K562 (cell line): ENCODE results near the gene FAM53A. TPM values are rescaled to one million over a fixed set of nuclear protein-coding genes. Genes with fewer than 3 reads are reported as not detected.

Source experiments
- ATAC-seq: fragments of 200-7000 bp; cut with Tn5 transposase; 3 replicates; pipeline ENCODE4 v1.9.1; 2020; ENCODE audit warnings: moderate library complexity
- BruUV-seq: library from RNA; stranded (reverse); fragments of 400-500 nt; replicated peaks from 2 replicates; lab custom pipeline; 2021; lab: Mats Ljungman, UMichigan
- CTCF ChIA-PET: fragments of 300-600 bp; formaldehyde crosslinking; extraction: SDS; loops from one replicate; lab custom pipeline; 2021; ENCODE audit warnings: low intra/inter-chr PET ratio; lab: Yijun Ruan, JAX
- POLR2A ChIA-PET: fragments of 300-600, 350-650 bp; sonication (Branson Sonifier 250); formaldehyde crosslinking; extraction: SDS; loops from one replicate; lab custom pipeline; 2021; ENCODE audit warnings: antibody characterized with exemption, inconsistent platforms; lab: Yijun Ruan, JAX
- DNase-seq, 4 experiments: peaks; one replicate each; pipeline versions ENCODE4 v3.0.0 to v3.0.0-alpha.2; 2011 to 2018; ENCODE audit warnings: low spot score in 3 of 4, mixed read lengths in 3 of 4; ENCODE audit errors: extremely low read depth in 1 of 4
- FAIRE-seq: peaks from 2 replicates; lab custom pipeline; 2011; peaks lifted over from hg19 to GRCh38; lab: Jason Lieb, UNC
- H2AFZ ChIP-seq: 2 replicates; pipeline ENCODE4 v1.6.0; 2011; ENCODE audit warnings: low read depth, low read length, control low read depth, inconsistent platforms
- H3K27ac ChIP-seq: fragments of 200-600 bp; 3 replicates; pipeline ENCODE4 v1.8.0; 2011; ENCODE audit warnings: low read depth, mild to moderate bottlenecking, control low read depth, inconsistent platforms, low read length, moderate library complexity, mixed read lengths; ENCODE audit errors: extremely low read depth
- H3K27me3 ChIP-seq, 2 experiments: fragments of 300-600 bp in 1 of 2; 2 replicates in 1 of 2; 3 replicates in 1 of 2; pipeline versions ENCODE4 v1.6.0 to v1.8.0; 2011; ENCODE audit warnings: inconsistent platforms in 2 of 2, low read length in 2 of 2, mild to moderate bottlenecking in 1 of 2, mixed read lengths in 1 of 2, moderate library complexity in 1 of 2; ENCODE audit not compliant: control insufficient read depth in 2 of 2, insufficient read depth in 2 of 2
- H3K36me3 ChIP-seq: fragments of 300-600 bp; 3 replicates; pipeline ENCODE4 v1.8.0; 2011; ENCODE audit warnings: mild to moderate bottlenecking, low read length, inconsistent platforms; ENCODE audit not compliant: control insufficient read depth, insufficient read depth
- H3K4me1 ChIP-seq, 2 experiments: fragments of 200-600 bp in 1 of 2; replicated peaks in 1 of 2; 2 replicates in 1 of 2; 3 replicates in 1 of 2; pipeline versions ENCODE4 v1.5.1 to v1.8.0; 2011; ENCODE audit warnings: inconsistent platforms in 2 of 2, low read length in 2 of 2, mild to moderate bottlenecking in 1 of 2, mixed read lengths in 1 of 2, moderate library complexity in 1 of 2; ENCODE audit not compliant: control insufficient read depth in 2 of 2, insufficient read depth in 2 of 2
- H3K4me2 ChIP-seq: 2 replicates; pipeline ENCODE4 v1.6.1; 2011; ENCODE audit warnings: low read length, control low read depth, inconsistent platforms, mixed read lengths; ENCODE audit not compliant: insufficient read depth
- H3K4me3 ChIP-seq: fragments of 200-600 bp; sonication (generic), shearing (Covaris generic); 2 replicates; pipeline ENCODE4 v1.5.1; 2016; ENCODE audit warnings: control low read depth, inconsistent platforms
- H3K79me2 ChIP-seq: fragments of 200-600 bp; 3 replicates; pipeline ENCODE4 v1.8.0; 2011; ENCODE audit warnings: low read length, inconsistent platforms; ENCODE audit not compliant: control insufficient read depth, insufficient read depth
- H3K9ac ChIP-seq, 2 experiments: 2 replicates each; pipeline versions ENCODE4 v1.6.0 to v1.6.1; 2011; ENCODE audit warnings: low read depth in 2 of 2, low read length in 2 of 2, control low read depth in 1 of 2, inconsistent platforms in 1 of 2, mild to moderate bottlenecking in 1 of 2, mixed read lengths in 1 of 2; ENCODE audit not compliant: insufficient read depth in 1 of 2
- H3K9me1 ChIP-seq: one replicate; pipeline ENCODE4 v1.6.0; 2011; ENCODE audit warnings: inconsistent platforms, mild to moderate bottlenecking, low read length, moderate library complexity; ENCODE audit not compliant: control insufficient read depth, insufficient read depth
- H3K9me3 ChIP-seq: replicated peaks from 2 replicates; pipeline ENCODE4 v1.5.1; 2011; ENCODE audit warnings: low read depth, low read length, inconsistent platforms; ENCODE audit not compliant: control insufficient read depth, insufficient read depth
- H4K20me1 ChIP-seq: replicated peaks from 2 replicates; pipeline ENCODE4 v1.6.1; 2011; ENCODE audit warnings: low read length, inconsistent platforms, mixed read lengths; ENCODE audit not compliant: control insufficient read depth, insufficient read depth
- BCLAF1 ChIP-seq, 2 experiments: fragments of 450-650 bp in 1 of 2; IDR thresholded peaks; 2 replicates each; pipeline ENCODE4 v1.6.1; 2011 to 2017; ENCODE audit warnings: low read depth in 2 of 2, antibody characterized with exemption in 1 of 2, borderline replicate concordance in 1 of 2, low read length in 1 of 2, mild to moderate bottlenecking in 1 of 2, mixed read lengths in 1 of 2; ENCODE audit not compliant: control insufficient read depth in 1 of 2
- CLOCK ChIP-seq: fragments of 250-450 bp; sonication (Bioruptor Pico); IDR thresholded peaks from 2 replicates; pipeline ENCODE4 v1.4.0; 2020; ENCODE audit warnings: mild to moderate bottlenecking, moderate library complexity, borderline replicate concordance
- POLR2A ChIP-seq: fragments of 450-650 bp; conservative IDR thresholded peaks from 2 replicates; pipeline ENCODE4 v1.6.1; 2016
- POLR2G ChIP-seq: fragments of 200-400 bp; formaldehyde crosslinking; IDR thresholded peaks from 2 replicates; pipeline ENCODE4 v1.6.1; 2017; ENCODE audit warnings: low read depth, mild to moderate bottlenecking, antibody characterized with exemption, low read length, moderate library complexity
- ZNF764 ChIP-seq: fragments of 250-450 bp; sonication (Bioruptor Pico); IDR thresholded peaks from 2 replicates; pipeline ENCODE4 v1.4.0; 2020; ENCODE audit warnings: low read depth, mild to moderate bottlenecking, moderate library complexity
- WGBS: fragments of 100-300 bp; shearing (Covaris generic); methylation state at CpG from one replicate; pipeline ENCODE4 v1.1.6; 2016; ENCODE audit warnings: low coverage, mixed read lengths; ENCODE audit not compliant: insufficient coverage; ENCODE audit errors: missing lambda C conversion rate; 5-methylcytosine and 5-hydroxymethylcytosine counted together
- in situ Hi-C: fragments of 300-500 bp; cut with MboI; formaldehyde crosslinking; loops from 4 replicates; pipeline ENCODE4 v1.15.0; 2018; ENCODE audit warnings: inconsistent platforms, mixed read lengths
- intact Hi-C: fragments of 100-400 bp; cut with micrococcal nuclease; formaldehyde crosslinking; loops from 2 replicates; pipeline ENCODE4 v1.14.2; 2022
- polyA plus RNA-seq, 8 experiments: library from polyadenylated mRNA; depleted of rRNA in 4 of 8; stranded (reverse) in 5 of 8; unstranded in 3 of 8; fragments of >200 nt; fragmentation: Nextera tagmentation in 2 of 8; fragmentation: Illumina TruSeq in 1 of 8; extraction: Ambion mirVana in 2 of 8; extraction: Trizol in 1 of 8; gene quantifications; 2 replicates each; pipeline versions ENCODE4 v1.2.1 to v1.2.3, GENCODE V29; 2011 to 2014; ENCODE audit warnings: inconsistent platforms in 1 of 8, missing spikeins in 1 of 8
- total RNA-seq, 7 experiments: library from RNA; depleted of rRNA in 6 of 7; stranded (reverse); fragments of >200 nt in 6 of 7; fragmentation: Illumina TruSeq in 2 of 7; extraction: Trizol in 2 of 7; gene quantifications; 2 replicates each; pipeline versions ENCODE4 v1.2.1 to v1.2.3, GENCODE V29; 2011 to 2021; ENCODE audit warnings: low replicate concordance in 1 of 7

FAM53A gene
- total and polyA plus RNA-seq, 9 of the 15 experiments (the other 6 are each of a cell fraction or from before 2014, with no cell fraction given) = 0.53 to 2.7 (median 1.4) TPM; not detected in 2

GRCh38 chr4:1690698-1691097 lies 6.6 kb upstream of the FAM53A start:
- Histone ChIP-seq H2AFZ (no peak overlapping the region), H3K4me2 (no peak overlapping the region), H3K9me1 (peaks cover 3% of the 10 kb centered on the region), H3K4me1 (peaks cover 4 to 10% of the 10 kb centered on the region in 2 experiments; a peak in 3 of 5 replicates), H3K79me2 (no peaks in the 10 kb centered on the region), H3K27me3 (no peaks in the 10 kb centered on the region), H3K36me3 (peaks cover 53% of the 10 kb centered on the region), H4K20me1 (peaks cover 7% of the 10 kb centered on the region; the same call in 1 of the 2 replicates), H3K9ac (no peak overlapping the region), H3K4me3 (no peak overlapping the region), H3K9me3 (no peaks in the 10 kb centered on the region), H3K27ac (no peak overlapping the region)
- ATAC-seq (no peak), DNase-seq (no peak), FAIRE-seq (no peak)
- ChIA-PET POLR2A (interaction anchor here (0.9 to 1.6 kb wide), 4 partner anchors 15 to 340 kb away, joined by 3 to 7 read pairs (median 4); partner anchors contain the start of gene SLBP), CTCF (no interaction called here)
- BruUV-seq = no TSS peak
- intact Hi-C loops = no loop called here
- WGBS = 100% methylated on average over 3 of the region's 3 CpGs
- TF ChIP-seq ZNF764 (CRISPR knock-in tag) (no peak), BCLAF1 (IDR thresholded peaks at IDR 0.05; ENCODE audit: borderline replicate concordance in 1 of 2, control insufficient read depth in 1 of 2, low read depth in 2 of 2, low read length in 1 of 2) (no peak), POLR2A (peak; percentile 37; the same call in 1 of the 2 replicates), CLOCK (CRISPR knock-in tag) (no peak), POLR2G (peak; percentile 51; the same call in 1 of the 2 replicates)
- in situ Hi-C loops = no loop called here
